CD4-positive, alpha-beta memory T cell (primary cell): ENCODE data around the gene PSMF1. TPM values are rescaled to one million over a fixed set of nuclear protein-coding genes. Genes with fewer than 3 reads are reported as not detected.

Experiments
- CTCF ChIA-PET: fragments of 350-600 bp; sonication (Branson Sonifier 250); formaldehyde crosslinking; loops from one replicate; lab custom pipeline; 2021; ENCODE audit warnings: inconsistent platforms; ENCODE audit not compliant: partially characterized antibody; lab: Charles Lee
- POLR2A ChIA-PET: fragments of 350-600 bp; sonication (Branson Sonifier 250); formaldehyde crosslinking; loops from one replicate; lab custom pipeline; 2021; ENCODE audit not compliant: partially characterized antibody; lab: Charles Lee
- DNase-seq, 5 donors: peaks; one replicate each; pipeline versions ENCODE4 v3.0.0 to v3.0.0-alpha.2; 2020 to 2022; ENCODE audit warnings: mixed read lengths in 1 of 5
- H3K27ac ChIP-seq: one replicate; pipeline ENCODE4 v1.7.0; 2013; ENCODE audit warnings: low read depth, low read length
- H3K27me3 ChIP-seq: 2 replicates; pipeline ENCODE4 v1.7.0; 2013; ENCODE audit warnings: mild to moderate bottlenecking, low read length, moderate library complexity; ENCODE audit not compliant: insufficient read depth
- H3K36me3 ChIP-seq: 2 replicates; pipeline ENCODE4 v1.7.0; 2013; ENCODE audit warnings: mild to moderate bottlenecking, low read length, moderate library complexity; ENCODE audit not compliant: insufficient read depth
- H3K4me1 ChIP-seq: 2 replicates; pipeline ENCODE4 v1.7.0; 2013; ENCODE audit warnings: mild to moderate bottlenecking, low read length, moderate library complexity; ENCODE audit not compliant: insufficient read depth
- H3K4me3 ChIP-seq, 2 donors: one replicate each; pipeline ENCODE4 v1.7.0; 2013; ENCODE audit warnings: low read length in 2 of 2, mild to moderate bottlenecking in 1 of 2
- H3K9me3 ChIP-seq, 2 donors: one replicate each; pipeline ENCODE4 v1.7.0; 2013; ENCODE audit warnings: low read length in 2 of 2, control low read depth in 1 of 2; ENCODE audit not compliant: control insufficient read depth in 1 of 2
- H3K27ac Mint-ChIP-seq, 7 donors: one replicate each; pipeline ENCODE4 v1.8.0; 2020 to 2021; ENCODE audit warnings: mixed read lengths in 7 of 7, mild to moderate bottlenecking in 6 of 7, inconsistent platforms in 3 of 7, moderate library complexity in 3 of 7
- H3K27me3 Mint-ChIP-seq, 2 donors: one replicate each; pipeline ENCODE4 v1.8.0; 2020 to 2021; ENCODE audit warnings: mixed read lengths in 2 of 2
- H3K36me3 Mint-ChIP-seq, 2 donors: one replicate each; pipeline ENCODE4 v1.8.0; 2020 to 2021; ENCODE audit warnings: mixed read lengths in 2 of 2, inconsistent platforms in 1 of 2, mild to moderate bottlenecking in 1 of 2
- H3K4me1 Mint-ChIP-seq, 4 donors: one replicate each; pipeline ENCODE4 v1.8.0; 2020 to 2021; ENCODE audit warnings: mixed read lengths in 4 of 4, mild to moderate bottlenecking in 1 of 4
- H3K4me3 Mint-ChIP-seq, 8 donors: one replicate each; pipeline ENCODE4 v1.8.0; 2020 to 2021; ENCODE audit warnings: mixed read lengths in 8 of 8, mild to moderate bottlenecking in 7 of 8, moderate library complexity in 6 of 8, inconsistent platforms in 3 of 8
- H3K9me3 Mint-ChIP-seq, 8 donors: one replicate each; pipeline ENCODE4 v1.8.0; 2020 to 2021; ENCODE audit warnings: mixed read lengths in 8 of 8, mild to moderate bottlenecking in 5 of 8, inconsistent platforms in 3 of 8, moderate library complexity in 1 of 8
- intact Hi-C: fragments of 100-400 bp; cut with micrococcal nuclease; formaldehyde crosslinking; loops from one replicate; pipeline ENCODE4 v1.15.1; 2023
- polyA plus RNA-seq, 2 donors: library from polyadenylated mRNA; unstranded; fragments of 300-500 nt; fragmentation: Illumina TruSeq; gene quantifications; one replicate each; pipeline ENCODE4 v1.2.3, GENCODE V29; 2021
- total RNA-seq, 2 experiments: library from RNA; stranded (reverse); gene quantifications; one replicate each; pipeline ENCODE4 v1.2.3, GENCODE V29; 2021

The PSMF1 gene
- total and polyA plus RNA-seq, 4 experiments from 2014 or later = 118 to 189 (median 128) TPM

DNA sequence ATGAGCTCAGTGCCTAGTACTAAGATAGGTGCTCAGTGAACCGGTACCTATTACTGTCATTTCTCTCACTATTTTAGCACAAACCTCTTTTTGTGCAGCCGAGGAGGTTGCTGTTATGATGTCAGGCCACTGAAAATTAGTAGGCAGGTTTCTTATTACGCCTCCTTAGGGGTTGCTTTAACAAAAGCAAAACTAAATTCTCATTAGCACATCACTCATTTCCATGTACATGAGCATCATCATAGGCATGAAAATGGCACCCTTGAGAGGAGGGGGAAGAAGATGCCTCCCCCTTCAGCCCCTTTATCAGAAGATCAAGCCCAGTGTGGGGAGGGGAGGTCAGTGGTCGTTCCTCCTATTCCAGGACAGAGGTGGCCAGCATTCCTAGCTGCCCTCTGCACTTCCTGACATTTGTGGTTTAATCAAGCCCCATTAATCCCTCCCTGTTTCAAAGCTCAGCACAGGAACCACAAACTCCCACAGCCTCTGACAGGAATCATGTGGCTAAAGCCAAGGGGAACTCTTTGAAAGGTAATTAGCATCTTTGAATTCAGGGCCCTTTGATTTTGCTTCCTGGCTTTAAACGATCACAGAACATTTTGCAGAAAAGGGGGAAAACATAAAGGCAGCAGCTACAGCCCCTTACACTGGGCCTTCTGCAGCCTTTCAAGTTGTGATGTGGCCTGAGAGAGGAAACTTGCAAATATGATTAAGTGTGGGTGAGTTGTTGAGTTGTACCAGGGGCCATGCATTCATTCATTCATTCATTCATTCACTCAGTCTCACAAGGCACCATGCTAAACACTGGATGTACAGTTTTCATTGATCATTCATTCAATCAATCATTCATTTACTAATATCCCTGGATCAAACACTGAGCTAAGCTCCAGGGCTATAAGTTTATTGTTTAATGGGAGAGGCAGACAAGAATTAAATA, 31.9 kb upstream of the PSMF1 start:
- CTCF ChIA-PET = no interaction called here
- intact Hi-C loops = no loop called here
- H3K9me3 Mint-ChIP-seq = peaks cover 0 to 41% (median 29%) of the 10 kb centered on the region in 8 donors
- POLR2A ChIA-PET = no interaction called here
- H3K4me1 Mint-ChIP-seq = peaks cover 0 to 5% (median 0%) of the 10 kb centered on the region in 4 donors
- DNase-seq = no peak
- H3K36me3 Mint-ChIP-seq = peaks cover 10 to 21% of the 10 kb centered on the region in 2 donors
- H3K4me3 ChIP-seq = no peak overlapping the region
- H3K27me3 ChIP-seq = no peaks in the 10 kb centered on the region
- no peaks in the 10 kb centered on the region for H3K9me3 ChIP-seq
- H3K27ac ChIP-seq = no peak overlapping the region
- H3K27me3 Mint-ChIP-seq = no peaks in the 10 kb centered on the region
- no peaks in the 10 kb centered on the region for H3K36me3 ChIP-seq
- no peaks in the 10 kb centered on the region for H3K4me1 ChIP-seq
- no peak overlapping the region for H3K27ac Mint-ChIP-seq
- no peak overlapping the region for H3K4me3 Mint-ChIP-seq

DNA sequence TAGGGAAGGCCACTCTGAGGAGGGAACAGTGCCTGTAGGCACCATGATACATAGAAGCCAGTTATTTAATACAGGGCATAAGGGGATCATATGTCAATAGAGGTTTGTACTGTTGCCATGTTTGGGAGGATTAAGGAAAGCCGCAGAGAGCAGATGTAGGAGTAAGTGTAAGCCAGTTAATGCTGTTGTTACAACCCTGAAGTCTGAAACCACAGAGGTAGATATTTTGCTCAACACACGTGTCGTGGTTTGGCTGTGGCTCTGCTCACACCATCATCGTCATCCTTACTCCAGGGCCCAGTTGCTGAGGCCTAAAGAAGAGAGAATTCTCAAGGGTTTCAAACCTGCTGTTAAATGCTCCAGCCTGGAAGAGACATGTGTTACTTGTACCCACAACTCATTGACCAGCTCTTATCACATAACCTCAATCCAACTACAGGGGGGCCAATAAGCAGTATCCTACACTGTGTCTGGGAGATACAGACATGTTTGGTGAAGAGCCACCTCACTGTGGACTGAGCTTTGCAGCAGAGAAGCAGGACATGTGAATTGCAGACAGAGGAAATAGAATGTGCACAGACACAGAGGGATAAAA, 31.0 kb upstream of the PSMF1 start:
- no peak overlapping the region for H3K27ac ChIP-seq
- H3K27me3 ChIP-seq = no peaks in the 10 kb centered on the region
- no peak overlapping the region for H3K4me3 ChIP-seq
- no peaks in the 10 kb centered on the region for H3K9me3 ChIP-seq
- DNase-seq = no peak
- Mint-ChIP-seq H3K4me3 (no peak overlapping the region), H3K9me3 (peaks cover 0 to 45% (median 37%) of the 10 kb centered on the region in 8 donors), H3K27ac (no peak overlapping the region), H3K36me3 (peaks cover 13 to 24% of the 10 kb centered on the region in 2 donors), H3K27me3 (no peaks in the 10 kb centered on the region), H3K4me1 (peaks cover 0 to 5% (median 0%) of the 10 kb centered on the region in 4 donors)
- no peaks in the 10 kb centered on the region for H3K4me1 ChIP-seq
- intact Hi-C loops = no loop called here
- no peaks in the 10 kb centered on the region for H3K36me3 ChIP-seq
- CTCF ChIA-PET = interaction anchor here (1.8 kb wide), 1 partner anchor 21 kb away, joined by 3 read pairs; no protein-coding TSS in a partner anchor
- POLR2A ChIA-PET = no interaction called here

DNA sequence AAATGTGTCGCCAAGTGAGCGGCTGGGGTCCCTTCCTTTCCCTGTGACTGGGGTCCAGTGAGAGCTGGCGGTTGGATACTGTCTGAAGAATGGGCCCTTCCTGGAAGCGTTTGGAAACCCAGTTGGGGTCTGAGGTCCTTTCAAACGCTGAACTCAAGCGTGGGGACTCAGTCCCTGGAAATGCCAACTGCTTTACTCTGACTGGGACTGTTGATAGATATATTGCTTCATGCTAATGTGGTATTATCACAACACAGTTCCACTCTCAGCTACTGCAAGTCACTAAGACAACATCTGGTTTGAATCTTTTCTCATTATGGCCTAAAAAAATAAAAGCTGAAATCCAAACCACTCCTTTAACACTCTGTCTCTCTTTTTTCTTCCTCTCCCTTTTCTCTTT, 23.7 kb upstream of the PSMF1 start:
- CTCF ChIA-PET = no interaction called here
- POLR2A ChIA-PET = no interaction called here
- no peak overlapping the region for H3K27ac Mint-ChIP-seq

DNA sequence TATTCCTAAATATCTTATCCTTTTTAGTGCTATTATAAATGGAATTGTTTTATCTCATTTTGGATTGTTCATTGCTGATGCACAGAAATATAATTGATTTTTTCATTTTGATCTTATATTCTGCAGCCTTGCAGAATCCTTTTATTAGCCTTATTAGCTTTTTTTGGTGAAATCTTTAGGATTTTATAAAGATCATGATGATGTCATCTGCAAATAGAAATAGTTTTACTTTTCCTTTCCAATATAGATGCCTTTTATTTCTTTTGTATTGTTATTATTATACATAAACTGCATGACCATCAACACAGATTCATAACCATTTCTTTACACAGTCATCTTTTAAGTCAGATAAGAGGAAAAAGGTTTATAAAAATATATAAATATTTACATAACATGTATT, 16.9 kb upstream of the PSMF1 start:
- no peak for DNase-seq
- Mint-ChIP-seq H3K36me3 (peaks cover 5 to 6% of the 10 kb centered on the region in 2 donors), H3K27ac (no peak overlapping the region), H3K27me3 (peaks cover 0 to 1% of the 10 kb centered on the region in 2 donors), H3K4me3 (no peak overlapping the region), H3K9me3 (peaks cover 0 to 58% (median 16%) of the 10 kb centered on the region in 8 donors), H3K4me1 (no peaks in the 10 kb centered on the region)
- H3K36me3 ChIP-seq = no peaks in the 10 kb centered on the region
- no peak overlapping the region for H3K4me3 ChIP-seq
- no peaks in the 10 kb centered on the region for H3K27me3 ChIP-seq
- intact Hi-C loops = no loop called here
- no peaks in the 10 kb centered on the region for H3K9me3 ChIP-seq
- ChIA-PET POLR2A (no interaction called here), CTCF (no interaction called here)
- H3K4me1 ChIP-seq = no peaks in the 10 kb centered on the region
- H3K27ac ChIP-seq = no peak overlapping the region

More for the DNA sequence above, 23.7 kb upstream of the PSMF1 start:
- Histone ChIP-seq H3K27me3 (no peaks in the 10 kb centered on the region), H3K36me3 (no peaks in the 10 kb centered on the region), H3K27ac (no peak overlapping the region), H3K4me3 (no peak overlapping the region), H3K9me3 (no peaks in the 10 kb centered on the region), H3K4me1 (no peaks in the 10 kb centered on the region)
- H3K4me1 Mint-ChIP-seq = no peaks in the 10 kb centered on the region
- intact Hi-C loops = no loop called here
- peaks cover 0 to 47% (median 25%) of the 10 kb centered on the region in 8 donors for H3K9me3 Mint-ChIP-seq
- H3K36me3 Mint-ChIP-seq = peaks cover 9 to 20% of the 10 kb centered on the region in 2 donors
- H3K4me3 Mint-ChIP-seq = no peak overlapping the region
- DNase-seq = no peak
- H3K27me3 Mint-ChIP-seq = no peaks in the 10 kb centered on the region

DNA sequence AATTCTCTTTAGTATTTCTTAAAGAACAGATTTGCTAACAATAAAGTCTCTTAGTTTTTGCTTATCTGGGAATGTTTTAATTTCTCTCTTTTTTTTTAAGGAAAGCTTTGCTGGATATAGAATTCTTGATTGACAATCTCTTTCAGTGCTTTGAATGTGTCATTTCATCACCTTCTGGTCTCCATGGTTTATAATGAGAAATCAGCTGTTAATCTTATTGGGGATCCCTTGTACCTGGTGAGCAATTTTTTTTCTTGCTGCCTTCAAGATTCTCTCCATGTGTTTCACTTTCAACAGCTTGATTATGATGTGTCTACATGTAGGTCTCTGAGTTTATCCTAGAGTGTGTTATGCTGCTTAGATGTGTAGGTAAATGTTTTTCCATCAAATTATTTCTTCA, 16.4 kb upstream of the PSMF1 start:
- ChIA-PET POLR2A (no interaction called here), CTCF (no interaction called here)
- Histone ChIP-seq H3K4me1 (no peaks in the 10 kb centered on the region), H3K9me3 (no peaks in the 10 kb centered on the region), H3K4me3 (no peak overlapping the region), H3K36me3 (no peaks in the 10 kb centered on the region), H3K27ac (no peak overlapping the region), H3K27me3 (no peaks in the 10 kb centered on the region)
- no peak for DNase-seq
- peaks cover 0 to 58% (median 16%) of the 10 kb centered on the region in 8 donors for H3K9me3 Mint-ChIP-seq
- no peaks in the 10 kb centered on the region for H3K4me1 Mint-ChIP-seq
- H3K27ac Mint-ChIP-seq = no peak overlapping the region
- no peak overlapping the region for H3K4me3 Mint-ChIP-seq
- H3K36me3 Mint-ChIP-seq = peaks cover 5 to 6% of the 10 kb centered on the region in 2 donors
- intact Hi-C loops = no loop called here
- peaks cover 0 to 1% of the 10 kb centered on the region in 2 donors for H3K27me3 Mint-ChIP-seq

DNA sequence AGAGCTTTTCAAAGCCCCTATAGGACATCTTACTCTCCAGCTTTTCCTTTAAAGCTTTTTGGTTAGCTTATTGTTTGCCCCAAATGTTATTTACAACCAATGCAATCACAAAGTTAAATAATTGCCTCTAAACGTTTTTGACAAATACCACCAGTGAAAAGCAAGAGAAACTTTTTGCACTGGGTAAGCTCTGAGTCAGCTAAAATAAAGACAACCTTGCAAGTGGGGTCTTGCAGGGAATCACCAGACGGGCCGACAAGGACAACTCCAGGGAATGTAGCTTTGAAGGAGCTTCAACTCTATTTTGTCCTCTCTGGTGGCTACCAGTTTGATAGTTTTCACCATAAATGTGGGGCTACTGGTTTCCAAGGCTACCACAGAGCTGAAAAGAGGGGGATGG, 14.7 kb upstream of the PSMF1 start:
- no peak for DNase-seq
- peaks cover 0 to 1% of the 10 kb centered on the region in 2 donors for H3K27me3 Mint-ChIP-seq
- peaks cover 0 to 8% (median 4%) of the 10 kb centered on the region in 4 donors for H3K4me1 Mint-ChIP-seq
- H3K4me3 Mint-ChIP-seq = no peak overlapping the region
- no peak overlapping the region for H3K27ac Mint-ChIP-seq
- Histone ChIP-seq H3K27ac (no peak overlapping the region), H3K9me3 (no peaks in the 10 kb centered on the region), H3K4me1 (no peaks in the 10 kb centered on the region), H3K36me3 (no peaks in the 10 kb centered on the region), H3K4me3 (no peak overlapping the region), H3K27me3 (no peaks in the 10 kb centered on the region)
- H3K36me3 Mint-ChIP-seq = peaks cover 5 to 6% of the 10 kb centered on the region in 2 donors
- POLR2A ChIA-PET = no interaction called here
- CTCF ChIA-PET = no interaction called here
- H3K9me3 Mint-ChIP-seq = peaks cover 0 to 43% (median 15%) of the 10 kb centered on the region in 8 donors
- intact Hi-C loops = no loop called here

DNA sequence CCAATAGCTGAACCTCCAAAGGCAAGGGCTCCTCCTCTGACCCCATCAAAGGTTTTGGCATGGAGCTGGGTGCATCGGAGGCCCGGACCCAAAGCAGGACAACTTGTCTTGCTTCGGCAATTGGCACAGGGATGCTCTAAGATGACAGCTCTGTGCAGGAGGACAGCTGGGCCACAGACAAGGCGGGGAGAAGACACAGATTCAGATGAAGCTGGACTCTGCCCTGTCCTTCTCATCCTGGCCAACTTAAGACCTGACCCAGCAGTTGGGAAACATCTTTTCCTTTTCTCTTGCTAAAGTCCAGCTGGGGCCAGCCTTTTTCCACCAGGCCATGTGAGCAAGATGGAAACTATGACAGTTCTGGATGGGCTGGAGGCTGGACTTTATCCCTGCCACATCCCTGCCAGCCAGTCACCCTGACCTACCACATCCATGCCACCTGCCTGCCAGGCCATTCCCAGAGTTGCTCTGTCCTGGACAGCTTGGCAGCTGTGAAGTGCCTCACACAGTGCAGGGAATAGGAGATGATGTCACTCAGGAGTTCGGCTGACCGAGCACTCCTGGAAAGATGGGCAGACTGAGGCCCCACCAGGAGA, 12.7 kb upstream of the PSMF1 start:
- CTCF ChIA-PET = interaction anchor here (0.8 to 1.1 kb wide), 2 partner anchors 11 to 66 kb away, joined by 3 read pairs; no protein-coding TSS in a partner anchor
- Histone ChIP-seq H3K27me3 (no peaks in the 10 kb centered on the region), H3K4me1 (no peaks in the 10 kb centered on the region), H3K9me3 (no peaks in the 10 kb centered on the region), H3K27ac (no peak overlapping the region), H3K4me3 (no peak overlapping the region), H3K36me3 (no peaks in the 10 kb centered on the region)
- no peak for DNase-seq
- H3K27me3 Mint-ChIP-seq = peaks cover 0 to 1% of the 10 kb centered on the region in 2 donors
- POLR2A ChIA-PET = no interaction called here
- H3K4me3 Mint-ChIP-seq = peak overlapping the region in 1 of 8 donors; percentile 36
- H3K36me3 Mint-ChIP-seq = peaks cover 5 to 6% of the 10 kb centered on the region in 2 donors
- peaks cover 0 to 30% (median 12%) of the 10 kb centered on the region in 8 donors for H3K9me3 Mint-ChIP-seq
- H3K4me1 Mint-ChIP-seq = peaks cover 0 to 11% (median 4%) of the 10 kb centered on the region in 4 donors
- peak overlapping the region in 1 of 7 donors; percentile 52 for H3K27ac Mint-ChIP-seq
- intact Hi-C loops = no loop called here
